Keratinocyte (primary cell): ENCODE results near the gene TRAPPC11. TPM values are rescaled to one million over a fixed set of nuclear protein-coding genes. Genes with fewer than 3 reads are reported as not detected.

Source experiments
- DNase-seq: peaks from one replicate; pipeline ENCODE4 v3.0.0-alpha.2; 2011; ENCODE audit warnings: low read depth, missing footprints, low spot score
- FAIRE-seq: peaks from 2 replicates; lab custom pipeline; 2011; peaks lifted over from hg19 to GRCh38; lab: Jason Lieb, UNC
- H2AFZ ChIP-seq: 2 replicates; pipeline ENCODE4 v1.6.0; 2012; ENCODE audit warnings: low read length, control low read depth, inconsistent platforms; ENCODE audit not compliant: control insufficient read depth
- H3K27ac ChIP-seq: 2 replicates; pipeline ENCODE4 v1.5.1; 2011; ENCODE audit warnings: low read length; ENCODE audit not compliant: control insufficient read depth, insufficient read depth
- H3K27me3 ChIP-seq: 3 replicates; pipeline ENCODE4 v1.6.0; 2011; ENCODE audit warnings: low read length; ENCODE audit not compliant: control insufficient read depth, insufficient read depth; ENCODE audit errors: extremely low read depth
- H3K36me3 ChIP-seq, 2 experiments: 2 replicates in 1 of 2; 3 replicates in 1 of 2; pipeline ENCODE4 v1.5.1; 2011; ENCODE audit warnings: low read length in 2 of 2, mild to moderate bottlenecking in 1 of 2; ENCODE audit not compliant: control insufficient read depth in 2 of 2, insufficient read depth in 2 of 2; ENCODE audit errors: extremely low read depth in 1 of 2
- H3K4me1 ChIP-seq: 3 replicates; pipeline ENCODE4 v1.5.1; 2011; ENCODE audit warnings: low read length; ENCODE audit not compliant: control insufficient read depth, insufficient read depth; ENCODE audit errors: extremely low read depth
- H3K4me2 ChIP-seq: 3 replicates; pipeline ENCODE4 v1.6.0; 2011; ENCODE audit warnings: low read depth, low read length; ENCODE audit not compliant: control insufficient read depth, insufficient read depth; ENCODE audit errors: extremely low read depth
- H3K4me3 ChIP-seq, 3 experiments: fragments of 200-600 bp in 1 of 3; sonication (generic) in 1 of 3; 2 replicates in 2 of 3; 3 replicates in 1 of 3; pipeline ENCODE4 v1.5.1; 2011 to 2016; ENCODE audit warnings: low read length in 3 of 3, mild to moderate bottlenecking in 3 of 3, control low read depth in 2 of 3, inconsistent platforms in 1 of 3, low read depth in 1 of 3, mixed read lengths in 1 of 3, mixed run types in 1 of 3, moderate library complexity in 1 of 3; ENCODE audit not compliant: control insufficient read depth in 2 of 3, insufficient read depth in 2 of 3; ENCODE audit errors: extremely low read depth in 1 of 3
- H3K79me2 ChIP-seq: 2 replicates; pipeline ENCODE4 v1.6.0; 2012; ENCODE audit warnings: low read length; ENCODE audit not compliant: control insufficient read depth, insufficient read depth
- H3K9ac ChIP-seq: 3 replicates; pipeline ENCODE4 v1.6.0; 2011; ENCODE audit warnings: low read length; ENCODE audit not compliant: control insufficient read depth, insufficient read depth; ENCODE audit errors: extremely low read depth
- H3K9me1 ChIP-seq: 3 replicates; pipeline ENCODE4 v1.6.0; 2011; ENCODE audit warnings: low read length; ENCODE audit not compliant: control insufficient read depth, insufficient read depth; ENCODE audit errors: extremely low read depth
- H3K9me3 ChIP-seq: 2 replicates; pipeline ENCODE4 v1.5.1; 2012; ENCODE audit warnings: low read depth, low read length; ENCODE audit not compliant: control insufficient read depth
- H4K20me1 ChIP-seq: 3 replicates; pipeline ENCODE4 v1.6.0; 2011; ENCODE audit warnings: low read length; ENCODE audit not compliant: control insufficient read depth, insufficient read depth; ENCODE audit errors: extremely low read depth
- EZH2 ChIP-seq: IDR thresholded peaks from one replicate; pipeline ENCODE4 v1.6.1; 2012; ENCODE audit warnings: inconsistent platforms, mild to moderate bottlenecking, low read length, moderate library complexity
- dilution Hi-C: fragments of 300-500 bp; cut with MboI; formaldehyde crosslinking; loops from one replicate; pipeline ENCODE4 v1.7.0; 2020; ENCODE audit warnings: low sequenced_read_pairs; ENCODE audit not compliant: extremely low pct_ligation_motif_present
- polyA plus RNA-seq, 5 experiments: library from polyadenylated mRNA; depleted of rRNA in 3 of 5; stranded (reverse) in 3 of 5; stranded (forward) in 1 of 5; unstranded in 1 of 5; fragments of >200 nt; gene quantifications; 1 replicate in 1 of 5; 2 replicates in 3 of 5; 3 replicates in 1 of 5; pipeline versions ENCODE4 v1.2.1 to v1.2.3, GENCODE V29; 2011 to 2012; ENCODE audit warnings: missing spikeins in 2 of 5, low read depth in 1 of 5, low replicate concordance in 1 of 5
- TF ChIP-seq, protein P1 (sequence below), 3 experiments: IDR thresholded peaks in 1 of 3; conservative IDR thresholded peaks in 1 of 3; optimal IDR thresholded peaks in 1 of 3; 2 replicates in 2 of 3; 3 replicates in 1 of 3; pipeline versions ENCODE3 to v1.5.1; 2011; ENCODE audit warnings: low read length in 3 of 3, mild to moderate bottlenecking in 3 of 3, moderate library complexity in 2 of 3, control low read depth in 1 of 3, inconsistent platforms in 1 of 3; ENCODE audit not compliant: insufficient read depth in 2 of 3; ENCODE audit errors: extremely low read depth in 1 of 3

The TRAPPC11 gene
- polyA plus RNA-seq, 1 donor (not counting 4 experiments of a cell fraction or from before 2014, with no cell fraction given) = 42.5 TPM

DNA sequence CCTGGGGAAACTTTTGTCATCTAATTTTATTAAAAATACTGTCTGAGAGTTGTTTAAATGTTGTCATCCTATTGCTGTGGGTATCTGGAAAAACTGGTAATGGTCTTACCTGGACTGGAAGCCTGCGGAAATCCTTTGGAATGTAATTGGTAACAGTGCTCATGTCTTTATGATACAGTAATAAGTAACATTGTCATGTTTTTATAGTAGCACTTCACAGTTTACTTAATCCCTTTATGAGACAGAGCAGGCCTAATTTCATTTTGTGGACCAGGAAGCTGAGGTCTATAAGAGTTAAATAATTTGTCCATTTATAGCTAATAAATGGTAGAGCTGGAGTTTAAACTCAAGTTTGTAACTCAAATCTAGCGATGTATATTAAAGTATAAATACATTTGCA, 88.3 kb downstream of the TRAPPC11 start:
- FAIRE-seq = no peak
- DNase-seq = no peak
- Histone ChIP-seq H3K9ac (no peak overlapping the region), H3K27ac (no peak overlapping the region), H3K79me2 (no peaks in the 10 kb centered on the region), H3K27me3 (no peaks in the 10 kb centered on the region), H3K4me2 (no peak overlapping the region), H3K4me3 (no peak overlapping the region), H2AFZ (no peak overlapping the region), H3K36me3 (no peaks in the 10 kb centered on the region), H3K9me1 (no peaks in the 10 kb centered on the region), H4K20me1 (no peaks in the 10 kb centered on the region), H3K9me3 (no peaks in the 10 kb centered on the region), H3K4me1 (no peaks in the 10 kb centered on the region)
- dilution Hi-C loops = no loop called here
- TF ChIP-seq, protein P1, sequence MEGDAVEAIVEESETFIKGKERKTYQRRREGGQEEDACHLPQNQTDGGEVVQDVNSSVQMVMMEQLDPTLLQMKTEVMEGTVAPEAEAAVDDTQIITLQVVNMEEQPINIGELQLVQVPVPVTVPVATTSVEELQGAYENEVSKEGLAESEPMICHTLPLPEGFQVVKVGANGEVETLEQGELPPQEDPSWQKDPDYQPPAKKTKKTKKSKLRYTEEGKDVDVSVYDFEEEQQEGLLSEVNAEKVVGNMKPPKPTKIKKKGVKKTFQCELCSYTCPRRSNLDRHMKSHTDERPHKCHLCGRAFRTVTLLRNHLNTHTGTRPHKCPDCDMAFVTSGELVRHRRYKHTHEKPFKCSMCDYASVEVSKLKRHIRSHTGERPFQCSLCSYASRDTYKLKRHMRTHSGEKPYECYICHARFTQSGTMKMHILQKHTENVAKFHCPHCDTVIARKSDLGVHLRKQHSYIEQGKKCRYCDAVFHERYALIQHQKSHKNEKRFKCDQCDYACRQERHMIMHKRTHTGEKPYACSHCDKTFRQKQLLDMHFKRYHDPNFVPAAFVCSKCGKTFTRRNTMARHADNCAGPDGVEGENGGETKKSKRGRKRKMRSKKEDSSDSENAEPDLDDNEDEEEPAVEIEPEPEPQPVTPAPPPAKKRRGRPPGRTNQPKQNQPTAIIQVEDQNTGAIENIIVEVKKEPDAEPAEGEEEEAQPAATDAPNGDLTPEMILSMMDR (optimal IDR thresholded peaks at IDR 0.05 in 1 of 3, IDR thresholded peaks at IDR 0.05 in 1 of 3, conservative IDR thresholded peaks at IDR 0.05 in 1 of 3; ENCODE audit: extremely low read depth in 1 of 3, insufficient read depth in 2 of 3, low read length in 3 of 3) = no peak

DNA sequence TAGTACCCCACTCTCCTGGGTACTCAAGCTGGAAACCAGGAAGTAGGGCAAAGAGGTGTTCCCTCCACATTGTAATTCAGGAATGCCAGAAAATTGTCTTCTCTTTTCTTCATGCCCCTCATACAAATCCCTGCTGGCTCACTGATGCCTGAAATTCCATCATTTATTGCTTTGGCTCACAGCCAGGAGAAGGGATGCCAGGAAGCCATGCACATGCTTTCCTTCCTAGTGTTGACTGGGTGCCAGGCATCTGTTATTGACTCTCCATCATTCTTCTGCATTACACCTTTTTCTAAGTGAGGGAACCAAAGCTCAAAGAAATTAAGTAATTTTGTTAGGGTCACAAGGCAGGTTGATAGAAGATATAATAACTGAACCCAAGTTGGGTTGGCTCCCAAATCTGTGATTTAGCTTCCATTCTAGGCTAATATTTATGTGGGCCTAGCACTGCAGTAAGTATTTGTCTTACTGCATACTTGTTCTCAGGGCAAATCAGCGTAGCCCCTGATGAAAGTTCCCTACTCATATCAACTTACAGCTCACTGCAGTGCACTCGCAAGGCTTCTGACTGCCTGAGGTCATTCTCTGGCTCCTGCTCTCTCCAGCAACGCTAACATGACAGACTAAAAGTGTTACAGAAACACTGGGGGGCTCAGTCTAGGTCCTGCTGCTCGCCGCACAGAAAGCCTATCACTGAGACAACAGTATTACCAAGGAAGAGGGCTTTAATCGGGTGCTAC, 89.0 kb downstream of the TRAPPC11 start:
- no peaks in the 10 kb centered on the region for H3K79me2 ChIP-seq
- H3K36me3 ChIP-seq = no peaks in the 10 kb centered on the region
- H2AFZ ChIP-seq = no peak overlapping the region
- no peaks in the 10 kb centered on the region for H3K9me3 ChIP-seq
- TF ChIP-seq, protein P1 (optimal IDR thresholded peaks at IDR 0.05 in 1 of 3, IDR thresholded peaks at IDR 0.05 in 1 of 3, conservative IDR thresholded peaks at IDR 0.05 in 1 of 3; ENCODE audit: extremely low read depth in 1 of 3, insufficient read depth in 2 of 3, low read length in 3 of 3) = no peak
- no peak for TF ChIP-seq EZH2
- no peak overlapping the region for H3K4me2 ChIP-seq
- DNase-seq (no peak), FAIRE-seq (no peak)
- no peak overlapping the region for H3K27ac ChIP-seq
- H3K9ac ChIP-seq = no peak overlapping the region
- H3K27me3 ChIP-seq = no peaks in the 10 kb centered on the region
- dilution Hi-C loops = no loop called here
- no peaks in the 10 kb centered on the region for H4K20me1 ChIP-seq
- H3K4me1 ChIP-seq = no peaks in the 10 kb centered on the region
- H3K9me1 ChIP-seq = no peaks in the 10 kb centered on the region
- H3K4me3 ChIP-seq = no peak overlapping the region
